Measurements from ENCODE around the gene CCDC192.
A peak's percentile ranks its signal among the peaks of the same experiment; 100 is the strongest.

The CCDC192 gene

GRCh38 chr5:127910307-127910956 lies 207.2 kb downstream of the CCDC192 start:
- no peak for TF ChIP-seq Cebpa-rat (IDR thresholded peaks at IDR 0.05)
- H3K27ac ChIP-seq = no peak overlapping the region

GRCh38 chr5:127911619-127912018 lies 208.4 kb downstream of the CCDC192 start:
- TF ChIP-seq Cebpa-rat (IDR thresholded peaks at IDR 0.05) = no peak
- H3K9ac ChIP-seq = no peak overlapping the region
- no peak overlapping the region for H3K4me3 ChIP-seq
- no peaks in the 10 kb centered on the region for H4K20me1 ChIP-seq
- no peaks in the 10 kb centered on the region for H3K9me3 ChIP-seq
- H3K36me3 ChIP-seq = no peaks in the 10 kb centered on the region
- H3K27me3 ChIP-seq = no peaks in the 10 kb centered on the region
- H3K27ac ChIP-seq = no peak overlapping the region
- no peak overlapping the region for H3K4me2 ChIP-seq
- peaks cover 15% of the 10 kb centered on the region for H3K4me1 ChIP-seq

More at GRCh38 chr5:127910307-127910956, 207.2 kb downstream of the CCDC192 start:
- H3K4me2 ChIP-seq = peak overlapping the region; percentile 46
- H3K9me3 ChIP-seq = no peaks in the 10 kb centered on the region
- no peaks in the 10 kb centered on the region for H3K27me3 ChIP-seq
- H3K4me3 ChIP-seq = no peak overlapping the region
- no peaks in the 10 kb centered on the region for H4K20me1 ChIP-seq
- no peaks in the 10 kb centered on the region for H3K36me3 ChIP-seq
- H3K9ac ChIP-seq = no peak overlapping the region
- H3K4me1 ChIP-seq = peaks cover 15% of the 10 kb centered on the region

GRCh38 chr5:127912411-127912810 lies 209.2 kb downstream of the CCDC192 start:
- Histone ChIP-seq H3K27ac (no peak overlapping the region), H3K9me3 (no peaks in the 10 kb centered on the region), H3K4me3 (no peak overlapping the region), H4K20me1 (no peaks in the 10 kb centered on the region), H3K27me3 (no peaks in the 10 kb centered on the region), H3K36me3 (no peaks in the 10 kb centered on the region), H3K4me1 (peaks cover 15% of the 10 kb centered on the region), H3K4me2 (no peak overlapping the region), H3K9ac (no peak overlapping the region)
- no peak for TF ChIP-seq Cebpa-rat (IDR thresholded peaks at IDR 0.05)

- TF ChIP-seq Cebpa-rat (IDR thresholded peaks at IDR 0.05) = no peak
- Histone ChIP-seq H3K36me3 (no peaks in the 10 kb centered on the region), H3K4me2 (no peak overlapping the region)
These were observed 213.8 kb downstream of the CCDC192 start for GRCh38 chr5:127916885-127917573.

GRCh38 chr5:127919006-127919796 lies 216.0 kb downstream of the CCDC192 start:
- Histone ChIP-seq H3K4me2 (no peak overlapping the region), H3K27me3 (no peaks in the 10 kb centered on the region), H3K9ac (no peak overlapping the region), H3K9me3 (no peaks in the 10 kb centered on the region), H3K27ac (no peak overlapping the region), H4K20me1 (no peaks in the 10 kb centered on the region), H3K36me3 (no peaks in the 10 kb centered on the region), H3K4me3 (no peak overlapping the region), H3K4me1 (no peaks in the 10 kb centered on the region)
- TF ChIP-seq Cebpa-rat (IDR thresholded peaks at IDR 0.05) = no peak

More at GRCh38 chr5:127916885-127917573, 213.8 kb downstream of the CCDC192 start:
- no peak overlapping the region for H3K4me3 ChIP-seq
- H3K27ac ChIP-seq = no peak overlapping the region
- H3K27me3 ChIP-seq = no peaks in the 10 kb centered on the region
- no peaks in the 10 kb centered on the region for H3K4me1 ChIP-seq
- no peaks in the 10 kb centered on the region for H4K20me1 ChIP-seq
- no peaks in the 10 kb centered on the region for H3K9me3 ChIP-seq
- no peak overlapping the region for H3K9ac ChIP-seq

- no peak overlapping the region for H3K4me3 ChIP-seq
- H3K4me2 ChIP-seq = no peak overlapping the region
- no peak for TF ChIP-seq Cebpa-rat (IDR thresholded peaks at IDR 0.05)
- no peaks in the 10 kb centered on the region for H3K27me3 ChIP-seq
- H3K36me3 ChIP-seq = no peaks in the 10 kb centered on the region
- H4K20me1 ChIP-seq = no peaks in the 10 kb centered on the region
- H3K9ac ChIP-seq = no peak overlapping the region
- H3K27ac ChIP-seq = no peak overlapping the region
- H3K9me3 ChIP-seq = no peaks in the 10 kb centered on the region
- H3K4me1 ChIP-seq = no peaks in the 10 kb centered on the region
These were observed 216.6 kb downstream of the CCDC192 start for GRCh38 chr5:127919818-127920217.

- Histone ChIP-seq H3K27me3 (no peaks in the 10 kb centered on the region), H3K4me1 (no peaks in the 10 kb centered on the region), H3K9ac (no peak overlapping the region), H4K20me1 (no peaks in the 10 kb centered on the region), H3K27ac (no peak overlapping the region), H3K4me2 (no peak overlapping the region), H3K9me3 (no peaks in the 10 kb centered on the region), H3K4me3 (no peak overlapping the region), H3K36me3 (no peaks in the 10 kb centered on the region)
- TF ChIP-seq Cebpa-rat (IDR thresholded peaks at IDR 0.05) = no peak
These were observed 217.7 kb downstream of the CCDC192 start for GRCh38 chr5:127920936-127921335.

- Histone ChIP-seq H3K36me3 (no peaks in the 10 kb centered on the region), H3K27ac (no peak overlapping the region), H3K9ac (no peak overlapping the region), H3K4me3 (no peak overlapping the region), H3K4me2 (no peak overlapping the region), H3K4me1 (no peaks in the 10 kb centered on the region), H3K27me3 (no peaks in the 10 kb centered on the region), H4K20me1 (no peaks in the 10 kb centered on the region), H3K9me3 (no peaks in the 10 kb centered on the region)
- no peak for TF ChIP-seq Cebpa-rat (IDR thresholded peaks at IDR 0.05)
These were observed 219.4 kb downstream of the CCDC192 start for GRCh38 chr5:127922603-127923002.

GRCh38 chr5:127923804-127924570 lies 220.8 kb downstream of the CCDC192 start:
- Histone ChIP-seq H3K4me3 (no peak overlapping the region), H3K9ac (no peak overlapping the region), H3K9me3 (no peaks in the 10 kb centered on the region), H3K27me3 (no peaks in the 10 kb centered on the region), H3K4me1 (no peaks in the 10 kb centered on the region), H3K36me3 (no peaks in the 10 kb centered on the region), H3K4me2 (no peak overlapping the region), H3K27ac (no peak overlapping the region), H4K20me1 (no peaks in the 10 kb centered on the region)
- no peak for TF ChIP-seq Cebpa-rat (IDR thresholded peaks at IDR 0.05)
